Measurements from ENCODE around the gene CDC42BPA.

DNA sequence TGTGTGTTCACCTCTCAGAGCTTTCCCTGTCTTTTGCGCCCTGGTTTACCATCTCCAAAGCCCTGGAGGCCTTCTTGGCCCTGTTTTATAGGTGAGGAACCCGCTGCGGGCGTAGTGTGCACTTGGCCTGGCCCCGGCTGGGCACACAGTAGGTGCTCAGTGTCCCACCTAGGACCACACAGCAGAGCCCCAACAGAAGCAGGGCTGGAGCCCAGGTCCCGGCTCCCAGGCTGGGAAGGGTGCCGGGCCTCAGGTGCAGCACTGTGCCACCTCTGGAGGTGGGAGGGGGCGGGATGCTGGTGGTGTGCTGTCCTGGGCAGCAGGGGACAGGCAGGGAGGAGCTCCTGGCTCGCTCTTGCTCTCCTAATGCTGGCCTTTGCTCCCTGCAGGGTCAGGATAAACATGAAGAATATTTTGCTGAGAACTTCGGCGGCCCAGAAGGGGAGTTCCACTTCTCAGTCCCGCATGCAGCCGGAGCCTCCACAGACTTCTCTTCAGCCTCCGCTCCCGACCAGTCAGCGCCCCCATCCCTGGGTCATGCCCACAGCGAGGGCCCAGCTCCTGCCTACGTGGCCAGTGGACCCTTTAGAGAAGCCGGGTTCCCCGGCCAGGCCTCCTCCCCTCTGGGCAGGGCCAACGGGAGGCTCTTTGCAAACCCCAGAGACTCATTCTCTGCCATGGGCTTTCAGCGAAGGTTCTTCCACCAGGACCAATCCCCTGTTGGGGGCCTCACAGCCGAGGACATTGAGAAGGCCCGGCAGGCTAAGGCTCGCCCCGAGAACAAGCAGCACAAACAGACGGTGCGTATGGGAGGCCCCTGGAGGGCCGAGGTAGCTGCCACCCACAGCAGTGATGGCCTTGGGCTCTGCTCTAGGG is 353.4 kb downstream of the CDC42BPA start:
- no peak for TF ChIP-seq CTBP1 (IDR thresholded peaks at IDR 0.05; ENCODE audit: borderline replicate concordance)
- no peak for TF ChIP-seq SP1 (IDR thresholded peaks at IDR 0.05)
- TF ChIP-seq SUZ12 (IDR thresholded peaks at IDR 0.05): no peak
- TF ChIP-seq FOXM1 (IDR thresholded peaks at IDR 0.05; ENCODE audit: borderline replicate concordance): no peak
- TF ChIP-seq, protein P1, sequence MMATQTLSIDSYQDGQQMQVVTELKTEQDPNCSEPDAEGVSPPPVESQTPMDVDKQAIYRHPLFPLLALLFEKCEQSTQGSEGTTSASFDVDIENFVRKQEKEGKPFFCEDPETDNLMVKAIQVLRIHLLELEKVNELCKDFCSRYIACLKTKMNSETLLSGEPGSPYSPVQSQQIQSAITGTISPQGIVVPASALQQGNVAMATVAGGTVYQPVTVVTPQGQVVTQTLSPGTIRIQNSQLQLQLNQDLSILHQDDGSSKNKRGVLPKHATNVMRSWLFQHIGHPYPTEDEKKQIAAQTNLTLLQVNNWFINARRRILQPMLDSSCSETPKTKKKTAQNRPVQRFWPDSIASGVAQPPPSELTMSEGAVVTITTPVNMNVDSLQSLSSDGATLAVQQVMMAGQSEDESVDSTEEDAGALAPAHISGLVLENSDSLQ (IDR thresholded peaks at IDR 0.05): no peak
- no peak for TF ChIP-seq ELF4 (IDR thresholded peaks at IDR 0.05)
- TF ChIP-seq LEF1 (IDR thresholded peaks at IDR 0.05; ENCODE audit: borderline replicate concordance): no peak
